H1 (cell line): ENCODE data around the gene SLC34A1. TPM values are rescaled to one million over a fixed set of nuclear protein-coding genes. Genes with fewer than 3 reads are reported as not detected.

Experiments used
- CTCF ChIA-PET: fragments of 300-600 bp; sonication (Branson Sonifier 250); formaldehyde crosslinking; loops from one replicate; lab custom pipeline; 2021; ENCODE audit not compliant: partially characterized antibody; lab: Charles Lee
- POLR2A ChIA-PET: fragments of 300-600 bp; sonication (Branson Sonifier 250); formaldehyde crosslinking; loops from one replicate; lab custom pipeline; 2021; ENCODE audit warnings: inconsistent platforms; ENCODE audit not compliant: partially characterized antibody; lab: Charles Lee
- DNase-seq, 2 experiments: peaks; one replicate each; pipeline versions ENCODE4 v3.0.0 to v3.0.0-alpha.2; 2010 to 2022; ENCODE audit warnings: low spot score in 2 of 2, low read depth in 1 of 2, mixed read lengths in 1 of 2
- FAIRE-seq: peaks from 2 replicates; lab custom pipeline; 2011; peaks lifted over from hg19 to GRCh38; lab: Jason Lieb, UNC
- H2AFZ ChIP-seq: 2 replicates; pipeline ENCODE4 v1.8.1; 2012; ENCODE audit warnings: low read length, inconsistent platforms
- H2AK5ac ChIP-seq: 2 replicates; pipeline ENCODE4 v1.6.1; 2013; ENCODE audit warnings: low read depth, low read length
- H2BK120ac ChIP-seq: replicated peaks from 2 replicates; pipeline ENCODE3; 2013; ENCODE audit warnings: low read depth, low read length, inconsistent platforms
- H2BK12ac ChIP-seq: 2 replicates; pipeline ENCODE4 v1.6.1; 2013; ENCODE audit warnings: low read depth, low read length
- H2BK15ac ChIP-seq: 2 replicates; pipeline ENCODE4 v1.6.1; 2013; ENCODE audit warnings: low read length
- H2BK20ac ChIP-seq: 2 replicates; pipeline ENCODE4 v1.6.1; 2013; ENCODE audit warnings: low read length
- H2BK5ac ChIP-seq: 2 replicates; pipeline ENCODE4 v1.6.1; 2013; ENCODE audit warnings: low read depth, low read length
- H3K14ac ChIP-seq: 2 replicates; pipeline ENCODE4 v1.6.1; 2013; ENCODE audit warnings: inconsistent platforms; ENCODE audit not compliant: insufficient read length
- H3K18ac ChIP-seq: 2 replicates; pipeline ENCODE4 v1.6.1; 2013; ENCODE audit warnings: low read length; ENCODE audit errors: extremely low read depth
- H3K23ac ChIP-seq: 2 replicates; pipeline ENCODE4 v1.6.1; 2013; ENCODE audit warnings: inconsistent platforms; ENCODE audit not compliant: insufficient read length
- H3K23me2 ChIP-seq: 2 replicates; pipeline ENCODE4 v1.6.1; 2013; ENCODE audit warnings: low read depth, low read length
- H3K27ac ChIP-seq: 2 replicates; pipeline ENCODE4 v1.6.1; 2011; ENCODE audit warnings: low read depth, low read length, inconsistent platforms
- H3K27me3 ChIP-seq, 4 experiments: replicated peaks in 1 of 4; 1 replicate in 1 of 4; 2 replicates in 3 of 4; pipeline versions ENCODE4 v1.6.1 to v1.8.1; 2011 to 2013; ENCODE audit warnings: low read length in 3 of 4, mild to moderate bottlenecking in 3 of 4, inconsistent platforms in 2 of 4, mixed read lengths in 2 of 4, moderate library complexity in 1 of 4; ENCODE audit not compliant: control insufficient read depth in 3 of 4, insufficient read depth in 3 of 4; ENCODE audit errors: extremely low read depth in 1 of 4
- H3K36me3 ChIP-seq, 4 experiments: 2 replicates each; pipeline versions ENCODE4 v1.6.1 to v1.8.1; 2011 to 2013; ENCODE audit warnings: mild to moderate bottlenecking in 4 of 4, low read length in 3 of 4, moderate library complexity in 2 of 4, control low read depth in 1 of 4, inconsistent platforms in 1 of 4; ENCODE audit not compliant: insufficient read depth in 4 of 4, control insufficient read depth in 2 of 4
- H3K4ac ChIP-seq: replicated peaks from 2 replicates; pipeline ENCODE3; 2013; ENCODE audit warnings: low read length, low read depth, mixed read lengths, inconsistent platforms; ENCODE audit not compliant: insufficient read length
- H3K4me1 ChIP-seq, 4 experiments: replicated peaks in 1 of 4; 1 replicate in 1 of 4; 2 replicates in 3 of 4; pipeline versions ENCODE4 v1.6.1 to v1.8.1; 2011 to 2013; ENCODE audit warnings: low read length in 3 of 4, inconsistent platforms in 2 of 4, mixed read lengths in 1 of 4; ENCODE audit not compliant: insufficient read depth in 4 of 4, control insufficient read depth in 3 of 4
- H3K4me2 ChIP-seq, 2 experiments: 2 replicates each; pipeline versions ENCODE4 v1.6.1 to v1.8.1; 2011 to 2013; ENCODE audit warnings: low read depth in 2 of 2, low read length in 2 of 2, control low read depth in 1 of 2, inconsistent platforms in 1 of 2, mild to moderate bottlenecking in 1 of 2; ENCODE audit not compliant: insufficient read depth in 1 of 2
- H3K4me3 ChIP-seq, 4 experiments: fragments of 200-600, 300-600 bp in 1 of 4; sonication (generic), shearing (Covaris generic), sonication (Bioruptor Twin) in 1 of 4; 2 replicates each; pipeline versions ENCODE4 v1.5.1 to v1.8.1; 2011 to 2016; ENCODE audit warnings: low read length in 4 of 4, low read depth in 3 of 4, control low read depth in 2 of 4, inconsistent platforms in 2 of 4, mild to moderate bottlenecking in 2 of 4, mixed read lengths in 1 of 4, moderate library complexity in 1 of 4; ENCODE audit not compliant: insufficient read depth in 2 of 4; ENCODE audit errors: extremely low read depth in 1 of 4
- H3K56ac ChIP-seq: replicated peaks from 2 replicates; pipeline ENCODE3; 2013; ENCODE audit warnings: low read depth, mild to moderate bottlenecking, mixed read lengths, low read length, inconsistent platforms; ENCODE audit not compliant: insufficient read length
- H3K79me1 ChIP-seq: 2 replicates; pipeline ENCODE4 v1.6.1; 2013; ENCODE audit warnings: low read depth, low read length, control low read depth
- H3K79me2 ChIP-seq, 2 experiments: 2 replicates each; pipeline versions ENCODE4 v1.6.1 to v1.8.1; 2012 to 2013; ENCODE audit warnings: low read length in 2 of 2, mild to moderate bottlenecking in 2 of 2, inconsistent platforms in 1 of 2; ENCODE audit not compliant: insufficient read depth in 2 of 2, control insufficient read depth in 1 of 2
- H3K9ac ChIP-seq, 4 experiments: replicated peaks in 1 of 4; 1 replicate in 1 of 4; 2 replicates in 3 of 4; pipeline versions ENCODE4 v1.6.1 to v1.8.1; 2011 to 2013; ENCODE audit warnings: low read depth in 3 of 4, low read length in 3 of 4, control low read depth in 2 of 4, mild to moderate bottlenecking in 2 of 4, moderate library complexity in 2 of 4, inconsistent platforms in 1 of 4; ENCODE audit errors: extremely low read depth in 1 of 4
- H3K9me3 ChIP-seq, 2 experiments: 2 replicates each; pipeline versions ENCODE4 v1.6.1 to v1.8.1; 2012 to 2013; ENCODE audit warnings: mild to moderate bottlenecking in 2 of 2, moderate library complexity in 2 of 2, control low read depth in 1 of 2, inconsistent platforms in 1 of 2, low read depth in 1 of 2, low read length in 1 of 2, mixed read lengths in 1 of 2; ENCODE audit not compliant: insufficient read depth in 2 of 2
- H4K20me1 ChIP-seq, 2 experiments: replicated peaks in 1 of 2; 2 replicates each; pipeline versions ENCODE3 to v1.8.1; 2011 to 2013; ENCODE audit warnings: inconsistent platforms in 2 of 2, low read length in 2 of 2, mild to moderate bottlenecking in 1 of 2; ENCODE audit not compliant: insufficient read depth in 2 of 2, control insufficient read depth in 1 of 2
- H4K5ac ChIP-seq: 2 replicates; pipeline ENCODE4 v1.6.1; 2013; ENCODE audit warnings: low read length, low read depth, mixed read lengths, inconsistent platforms; ENCODE audit not compliant: insufficient read length
- H4K8ac ChIP-seq: 2 replicates; pipeline ENCODE4 v1.8.0; 2013; ENCODE audit warnings: mild to moderate bottlenecking, moderate library complexity, low read length, inconsistent platforms; ENCODE audit not compliant: insufficient read depth; ENCODE audit errors: extremely low read depth
- H4K91ac ChIP-seq: replicated peaks from 2 replicates; pipeline ENCODE3; 2013; ENCODE audit warnings: low read length, mixed read lengths, inconsistent platforms; ENCODE audit not compliant: insufficient read length
- BACH1 ChIP-seq: IDR thresholded peaks from 2 replicates; pipeline ENCODE4 v1.6.1; 2012; ENCODE audit warnings: low read length, improper control_type of control experiment
- CBX5 ChIP-seq: fragments of 300-800, 300-1000 bp; sonication (generic); IDR thresholded peaks from 2 replicates; pipeline ENCODE4 v1.7.1; 2016; ENCODE audit warnings: antibody characterized with exemption, low read length, low read depth
- CHD1 ChIP-seq: IDR thresholded peaks from 2 replicates; pipeline ENCODE4 v1.6.1; 2012; ENCODE audit warnings: low read depth, low read length, improper control_type of control experiment
- CHD2 ChIP-seq: IDR thresholded peaks from 2 replicates; pipeline ENCODE4 v1.6.1; 2012; ENCODE audit warnings: low read length, improper control_type of control experiment
- PHF8 ChIP-seq: fragments of 200-600 bp; sonication (generic); conservative IDR thresholded peaks from 2 replicates; pipeline ENCODE4 v1.7.1; 2012; ENCODE audit warnings: low read depth, mild to moderate bottlenecking, inconsistent platforms, low read length, moderate library complexity
- RBBP5 ChIP-seq: IDR thresholded peaks from 2 replicates; pipeline ENCODE4 v1.7.1; 2012; ENCODE audit warnings: low read depth, mild to moderate bottlenecking, inconsistent platforms, low read length, moderate library complexity, borderline replicate concordance
- SIX5 ChIP-seq: IDR thresholded peaks from 2 replicates; pipeline ENCODE4 v1.6.1; 2011; ENCODE audit warnings: mild to moderate bottlenecking, low read depth, low read length
- SP2 ChIP-seq: IDR thresholded peaks from 2 replicates; pipeline ENCODE4 v1.6.1; 2012; ENCODE audit warnings: mild to moderate bottlenecking, low read length, inconsistent platforms
- TAF1 ChIP-seq: IDR thresholded peaks from 2 replicates; pipeline ENCODE4 v1.6.1; 2011; ENCODE audit warnings: mild to moderate bottlenecking, low read depth, low read length
- TBP ChIP-seq: IDR thresholded peaks from 2 replicates; pipeline ENCODE4 v1.6.1; 2011; ENCODE audit warnings: low read depth, low read length, improper control_type of control experiment
- WGBS, 2 experiments: shearing (Covaris generic) in 1 of 2; methylation state at CpG; one replicate each; pipeline versions ENCODE4 v1.1.6 to v1.1.7; 2013 to 2015; ENCODE audit warnings: low lambda C conversion rate in 2 of 2, mixed read lengths in 2 of 2, inconsistent platforms in 1 of 2, low coverage in 1 of 2, missing lambda C conversion rate in 1 of 2; ENCODE audit not compliant: insufficient replicate concordance in 2 of 2, insufficient coverage in 1 of 2, insufficient read length in 1 of 2; ENCODE audit errors: extremely low coverage in 1 of 2, missing lambda C conversion rate in 1 of 2; 5-methylcytosine and 5-hydroxymethylcytosine counted together
- polyA plus RNA-seq, 7 experiments: library from polyadenylated mRNA; depleted of rRNA in 3 of 7; stranded (reverse) in 5 of 7; unstranded in 2 of 7; fragments of >200 nt in 5 of 7; fragments of 200-250 nt in 2 of 7; gene quantifications; 1 replicate in 5 of 7; 2 replicates in 1 of 7; 4 replicates in 1 of 7; pipeline versions ENCODE4 v1.2.1 to v1.2.3, GENCODE V29; 2011 to 2013; ENCODE audit warnings: missing spikeins in 2 of 7, mixed read lengths in 2 of 7
- total RNA-seq: library from RNA; stranded (reverse); fragmentation: NEBNext Ultra II Directional; extraction: Animal tissue kit (Norgen Biotek cat#: 25700); gene quantifications from 2 replicates; pipeline ENCODE4 v1.2.1, GENCODE V29; 2021

SLC34A1 gene
- total and polyA plus RNA-seq, 2 of the 8 experiments (the other 6 are each of a cell fraction or from before 2014, with no cell fraction given) = not detected

GRCh38 chr5:177405805-177406204, 21.6 kb downstream of the SLC34A1 start:
- H3K9me3 ChIP-seq = no peaks in the 10 kb centered on the region
- no peak overlapping the region for H2BK5ac ChIP-seq
- H3K27ac ChIP-seq = no peak overlapping the region
- no peak for DNase-seq
- 93% methylated on average over 5 of the region's 5 CpGs; no CpG with 5 or more reads in 1 of the 2 experiments for WGBS, 2 experiments
- POLR2A ChIA-PET = interaction anchor here (0.7 to 10.8 kb wide), 8 partner anchors 9 to 48 kb away, joined by 3 to 143 read pairs (median 5); partner anchors contain the start of gene PRR7
- no peaks in the 10 kb centered on the region for H3K79me1 ChIP-seq
- H3K36me3 ChIP-seq = no peaks in the 10 kb centered on the region
- H2BK12ac ChIP-seq = no peak overlapping the region
- no peak overlapping the region for H3K4me2 ChIP-seq
- H3K14ac ChIP-seq = no peak overlapping the region
- H4K8ac ChIP-seq = no peak overlapping the region
- no peak for FAIRE-seq
- H3K27me3 ChIP-seq = peaks cover 22 to 68% (median 43%) of the 10 kb centered on the region in 4 experiments
- no peak overlapping the region for H2AFZ ChIP-seq
- no peak overlapping the region for H2BK15ac ChIP-seq
- peaks cover 0 to 22% (median 14%) of the 10 kb centered on the region in 4 experiments; a peak in 5 of 7 replicates for H3K4me1 ChIP-seq
- CTCF ChIA-PET = interaction anchor here (1.2 to 10.5 kb wide), 10 partner anchors 10 to 97 kb away, joined by 3 to 343 read pairs (median 25); partner anchors contain the start of genes GRK6, PRR7 and SLC34A1
- peaks cover 13% of the 10 kb centered on the region; the same call in 1 of the 2 replicates for H3K23me2 ChIP-seq
- no peaks in the 10 kb centered on the region for H3K79me2 ChIP-seq
- TF ChIP-seq SIX5 (no peak), PHF8 (no peak), CHD1 (no peak), BACH1 (no peak), TAF1 (no peak), RBBP5 (no peak), CHD2 (no peak), SP2 (no peak), CBX5 (no peak), TBP (no peak)
- H4K5ac ChIP-seq = no peak overlapping the region
- no peak overlapping the region for H3K18ac ChIP-seq
- no peaks in the 10 kb centered on the region for H4K20me1 ChIP-seq
- no peak overlapping the region for H4K91ac ChIP-seq
- no peak overlapping the region for H2BK20ac ChIP-seq
- H3K9ac ChIP-seq = no peak overlapping the region
- no peak overlapping the region for H3K4me3 ChIP-seq
- no peak overlapping the region for H2AK5ac ChIP-seq
- no peak overlapping the region for H3K4ac ChIP-seq
- no peak overlapping the region for H3K23ac ChIP-seq
- H3K56ac ChIP-seq = no peak overlapping the region
- H2BK120ac ChIP-seq = no peak overlapping the region
